H1 (cell line): Measurements from ENCODE around the gene ZSCAN20. TPM values are rescaled to one million over a fixed set of nuclear protein-coding genes. Genes with fewer than 3 reads are reported as not detected.

Experiments used
- CTCF ChIA-PET: fragments of 300-600 bp; sonication (Branson Sonifier 250); formaldehyde crosslinking; loops from one replicate; lab custom pipeline; 2021; ENCODE audit not compliant: partially characterized antibody; lab: Charles Lee
- POLR2A ChIA-PET: fragments of 300-600 bp; sonication (Branson Sonifier 250); formaldehyde crosslinking; loops from one replicate; lab custom pipeline; 2021; ENCODE audit warnings: inconsistent platforms; ENCODE audit not compliant: partially characterized antibody; lab: Charles Lee
- DNase-seq, 2 experiments: peaks; one replicate each; pipeline versions ENCODE4 v3.0.0 to v3.0.0-alpha.2; 2010 to 2022; ENCODE audit warnings: low spot score in 2 of 2, low read depth in 1 of 2, mixed read lengths in 1 of 2
- FAIRE-seq: peaks from 2 replicates; lab custom pipeline; 2011; peaks lifted over from hg19 to GRCh38; lab: Jason Lieb, UNC
- H2AFZ ChIP-seq: 2 replicates; pipeline ENCODE4 v1.8.1; 2012; ENCODE audit warnings: low read length, inconsistent platforms
- H2AK5ac ChIP-seq: 2 replicates; pipeline ENCODE4 v1.6.1; 2013; ENCODE audit warnings: low read depth, low read length
- H2BK120ac ChIP-seq: replicated peaks from 2 replicates; pipeline ENCODE3; 2013; ENCODE audit warnings: low read depth, low read length, inconsistent platforms
- H2BK12ac ChIP-seq: 2 replicates; pipeline ENCODE4 v1.6.1; 2013; ENCODE audit warnings: low read depth, low read length
- H2BK15ac ChIP-seq: 2 replicates; pipeline ENCODE4 v1.6.1; 2013; ENCODE audit warnings: low read length
- H2BK20ac ChIP-seq: 2 replicates; pipeline ENCODE4 v1.6.1; 2013; ENCODE audit warnings: low read length
- H2BK5ac ChIP-seq: 2 replicates; pipeline ENCODE4 v1.6.1; 2013; ENCODE audit warnings: low read depth, low read length
- H3K14ac ChIP-seq: 2 replicates; pipeline ENCODE4 v1.6.1; 2013; ENCODE audit warnings: inconsistent platforms; ENCODE audit not compliant: insufficient read length
- H3K18ac ChIP-seq: 2 replicates; pipeline ENCODE4 v1.6.1; 2013; ENCODE audit warnings: low read length; ENCODE audit errors: extremely low read depth
- H3K23ac ChIP-seq: 2 replicates; pipeline ENCODE4 v1.6.1; 2013; ENCODE audit warnings: inconsistent platforms; ENCODE audit not compliant: insufficient read length
- H3K23me2 ChIP-seq: 2 replicates; pipeline ENCODE4 v1.6.1; 2013; ENCODE audit warnings: low read depth, low read length
- H3K27ac ChIP-seq: 2 replicates; pipeline ENCODE4 v1.6.1; 2011; ENCODE audit warnings: low read depth, low read length, inconsistent platforms
- H3K27me3 ChIP-seq, 4 experiments: replicated peaks in 1 of 4; 1 replicate in 1 of 4; 2 replicates in 3 of 4; pipeline versions ENCODE4 v1.6.1 to v1.8.1; 2011 to 2013; ENCODE audit warnings: low read length in 3 of 4, mild to moderate bottlenecking in 3 of 4, inconsistent platforms in 2 of 4, mixed read lengths in 2 of 4, moderate library complexity in 1 of 4; ENCODE audit not compliant: control insufficient read depth in 3 of 4, insufficient read depth in 3 of 4; ENCODE audit errors: extremely low read depth in 1 of 4
- H3K36me3 ChIP-seq, 4 experiments: 2 replicates each; pipeline versions ENCODE4 v1.6.1 to v1.8.1; 2011 to 2013; ENCODE audit warnings: mild to moderate bottlenecking in 4 of 4, low read length in 3 of 4, moderate library complexity in 2 of 4, control low read depth in 1 of 4, inconsistent platforms in 1 of 4; ENCODE audit not compliant: insufficient read depth in 4 of 4, control insufficient read depth in 2 of 4
- H3K4ac ChIP-seq: replicated peaks from 2 replicates; pipeline ENCODE3; 2013; ENCODE audit warnings: low read length, low read depth, mixed read lengths, inconsistent platforms; ENCODE audit not compliant: insufficient read length
- H3K4me1 ChIP-seq, 4 experiments: replicated peaks in 1 of 4; 1 replicate in 1 of 4; 2 replicates in 3 of 4; pipeline versions ENCODE4 v1.6.1 to v1.8.1; 2011 to 2013; ENCODE audit warnings: low read length in 3 of 4, inconsistent platforms in 2 of 4, mixed read lengths in 1 of 4; ENCODE audit not compliant: insufficient read depth in 4 of 4, control insufficient read depth in 3 of 4
- H3K4me2 ChIP-seq, 2 experiments: 2 replicates each; pipeline versions ENCODE4 v1.6.1 to v1.8.1; 2011 to 2013; ENCODE audit warnings: low read depth in 2 of 2, low read length in 2 of 2, control low read depth in 1 of 2, inconsistent platforms in 1 of 2, mild to moderate bottlenecking in 1 of 2; ENCODE audit not compliant: insufficient read depth in 1 of 2
- H3K4me3 ChIP-seq, 4 experiments: fragments of 200-600, 300-600 bp in 1 of 4; sonication (generic), shearing (Covaris generic), sonication (Bioruptor Twin) in 1 of 4; 2 replicates each; pipeline versions ENCODE4 v1.5.1 to v1.8.1; 2011 to 2016; ENCODE audit warnings: low read length in 4 of 4, low read depth in 3 of 4, control low read depth in 2 of 4, inconsistent platforms in 2 of 4, mild to moderate bottlenecking in 2 of 4, mixed read lengths in 1 of 4, moderate library complexity in 1 of 4; ENCODE audit not compliant: insufficient read depth in 2 of 4; ENCODE audit errors: extremely low read depth in 1 of 4
- H3K56ac ChIP-seq: replicated peaks from 2 replicates; pipeline ENCODE3; 2013; ENCODE audit warnings: low read depth, mild to moderate bottlenecking, mixed read lengths, low read length, inconsistent platforms; ENCODE audit not compliant: insufficient read length
- H3K79me1 ChIP-seq: 2 replicates; pipeline ENCODE4 v1.6.1; 2013; ENCODE audit warnings: low read depth, low read length, control low read depth
- H3K79me2 ChIP-seq, 2 experiments: 2 replicates each; pipeline versions ENCODE4 v1.6.1 to v1.8.1; 2012 to 2013; ENCODE audit warnings: low read length in 2 of 2, mild to moderate bottlenecking in 2 of 2, inconsistent platforms in 1 of 2; ENCODE audit not compliant: insufficient read depth in 2 of 2, control insufficient read depth in 1 of 2
- H3K9ac ChIP-seq, 4 experiments: replicated peaks in 1 of 4; 1 replicate in 1 of 4; 2 replicates in 3 of 4; pipeline versions ENCODE4 v1.6.1 to v1.8.1; 2011 to 2013; ENCODE audit warnings: low read depth in 3 of 4, low read length in 3 of 4, control low read depth in 2 of 4, mild to moderate bottlenecking in 2 of 4, moderate library complexity in 2 of 4, inconsistent platforms in 1 of 4; ENCODE audit errors: extremely low read depth in 1 of 4
- H3K9me3 ChIP-seq, 2 experiments: 2 replicates each; pipeline versions ENCODE4 v1.6.1 to v1.8.1; 2012 to 2013; ENCODE audit warnings: mild to moderate bottlenecking in 2 of 2, moderate library complexity in 2 of 2, control low read depth in 1 of 2, inconsistent platforms in 1 of 2, low read depth in 1 of 2, low read length in 1 of 2, mixed read lengths in 1 of 2; ENCODE audit not compliant: insufficient read depth in 2 of 2
- H4K20me1 ChIP-seq, 2 experiments: replicated peaks in 1 of 2; 2 replicates each; pipeline versions ENCODE3 to v1.8.1; 2011 to 2013; ENCODE audit warnings: inconsistent platforms in 2 of 2, low read length in 2 of 2, mild to moderate bottlenecking in 1 of 2; ENCODE audit not compliant: insufficient read depth in 2 of 2, control insufficient read depth in 1 of 2
- H4K5ac ChIP-seq: 2 replicates; pipeline ENCODE4 v1.6.1; 2013; ENCODE audit warnings: low read length, low read depth, mixed read lengths, inconsistent platforms; ENCODE audit not compliant: insufficient read length
- H4K8ac ChIP-seq: 2 replicates; pipeline ENCODE4 v1.8.0; 2013; ENCODE audit warnings: mild to moderate bottlenecking, moderate library complexity, low read length, inconsistent platforms; ENCODE audit not compliant: insufficient read depth; ENCODE audit errors: extremely low read depth
- H4K91ac ChIP-seq: replicated peaks from 2 replicates; pipeline ENCODE3; 2013; ENCODE audit warnings: low read length, mixed read lengths, inconsistent platforms; ENCODE audit not compliant: insufficient read length
- ATF2 ChIP-seq: IDR thresholded peaks from 2 replicates; pipeline ENCODE4 v1.6.1; 2012; ENCODE audit warnings: low read length, inconsistent platforms
- GTF2F1 ChIP-seq: IDR thresholded peaks from 2 replicates; pipeline ENCODE4 v1.6.1; 2012; ENCODE audit warnings: low read depth, low read length, improper control_type of control experiment, borderline replicate concordance
- NRF1 ChIP-seq: IDR thresholded peaks from 2 replicates; pipeline ENCODE4 v1.6.1; 2011; ENCODE audit warnings: mild to moderate bottlenecking, low read depth, low read length, improper control_type of control experiment
- RNF2 ChIP-seq: fragments of 200-900, 300-1000 bp; sonication (generic); IDR thresholded peaks from 2 replicates; pipeline ENCODE4 v1.7.1; 2016; ENCODE audit warnings: borderline replicate concordance, low read depth, mild to moderate bottlenecking, antibody characterized with exemption, low read length; ENCODE audit not compliant: poor library complexity, severe bottlenecking; ENCODE audit errors: missing control alignments
- WGBS, 2 experiments: shearing (Covaris generic) in 1 of 2; methylation state at CpG; one replicate each; pipeline versions ENCODE4 v1.1.6 to v1.1.7; 2013 to 2015; ENCODE audit warnings: low lambda C conversion rate in 2 of 2, mixed read lengths in 2 of 2, inconsistent platforms in 1 of 2, low coverage in 1 of 2, missing lambda C conversion rate in 1 of 2; ENCODE audit not compliant: insufficient replicate concordance in 2 of 2, insufficient coverage in 1 of 2, insufficient read length in 1 of 2; ENCODE audit errors: extremely low coverage in 1 of 2, missing lambda C conversion rate in 1 of 2; 5-methylcytosine and 5-hydroxymethylcytosine counted together
- polyA plus RNA-seq, 7 experiments: library from polyadenylated mRNA; depleted of rRNA in 3 of 7; stranded (reverse) in 5 of 7; unstranded in 2 of 7; fragments of >200 nt in 5 of 7; fragments of 200-250 nt in 2 of 7; gene quantifications; 1 replicate in 5 of 7; 2 replicates in 1 of 7; 4 replicates in 1 of 7; pipeline versions ENCODE4 v1.2.1 to v1.2.3, GENCODE V29; 2011 to 2013; ENCODE audit warnings: missing spikeins in 2 of 7, mixed read lengths in 2 of 7
- total RNA-seq: library from RNA; stranded (reverse); fragmentation: NEBNext Ultra II Directional; extraction: Animal tissue kit (Norgen Biotek cat#: 25700); gene quantifications from 2 replicates; pipeline ENCODE4 v1.2.1, GENCODE V29; 2021

Gene ZSCAN20
- total and polyA plus RNA-seq, 2 of the 8 experiments (the other 6 are each of a cell fraction or from before 2014, with no cell fraction given), result 0.70 to 3.4 TPM

- no peaks in the 10 kb centered on the region for H3K9me3 ChIP-seq
- no peak overlapping the region for H3K4me2 ChIP-seq
- ChIA-PET CTCF (interaction anchor here (0.6 to 7.3 kb wide), 30 partner anchors 10 to 818 kb away, joined by 3 to 75 read pairs (median 4); no protein-coding TSS in a partner anchor), POLR2A (no interaction called here)
- no peaks in the 10 kb centered on the region for H3K36me3 ChIP-seq
- peaks cover 0 to 3% (median 1%) of the 10 kb centered on the region in 4 experiments; a peak in 3 of 7 replicates for H3K4me1 ChIP-seq
- no peak overlapping the region for H3K23ac ChIP-seq
- H3K4me3 ChIP-seq, result no peak overlapping the region
- H4K20me1 ChIP-seq, result no peaks in the 10 kb centered on the region
- H3K18ac ChIP-seq, result no peak overlapping the region
- H2BK120ac ChIP-seq, result no peak overlapping the region
- no peak overlapping the region for H4K8ac ChIP-seq
- FAIRE-seq, result no peak
- H4K91ac ChIP-seq, result no peak overlapping the region
- no peak overlapping the region for H3K14ac ChIP-seq
- H3K56ac ChIP-seq, result no peak overlapping the region
- no peak for DNase-seq
- H3K27me3 ChIP-seq, result 0 out of 7 replicates have a peak, but pooled peaks cover 0 to 2% (median 0%) of the 10 kb centered on the region in 4 experiments
- no peak overlapping the region for H3K27ac ChIP-seq
- no peak overlapping the region for H2BK20ac ChIP-seq
- no peak overlapping the region for H4K5ac ChIP-seq
- no peak overlapping the region for H3K9ac ChIP-seq
- no peak overlapping the region for H2AFZ ChIP-seq
- H3K4ac ChIP-seq, result no peak overlapping the region
- WGBS, 2 experiments, result 83% methylated on average over 6 of the region's 6 CpGs; no CpG with 5 or more reads in 1 of the 2 experiments
- H2BK12ac ChIP-seq, result no peak overlapping the region
- no peaks in the 10 kb centered on the region for H3K79me2 ChIP-seq
- no peak overlapping the region for H2BK5ac ChIP-seq
- H2BK15ac ChIP-seq, result no peak overlapping the region
- no peak overlapping the region for H2AK5ac ChIP-seq
- H3K79me1 ChIP-seq, result no peaks in the 10 kb centered on the region
- H3K23me2 ChIP-seq, result no peaks in the 10 kb centered on the region
- TF ChIP-seq ATF2 (no peak), RNF2 (no peak), GTF2F1 (no peak), NRF1 (no peak)
Measured at GRCh38 chr1:33456502-33456886, 16.0 kb upstream of the ZSCAN20 start.
